Dermis lymphatic vessel endothelial cell (primary cell): Measurements from ENCODE around the gene BIRC3. TPM values are rescaled to one million over a fixed set of nuclear protein-coding genes. Genes with fewer than 3 reads are reported as not detected.

ENCODE experiments used
- total RNA-seq: library from RNA; depleted of rRNA; stranded (reverse); fragments of >200 nt; gene quantifications from 2 replicates; pipeline ENCODE4 v1.2.1, GENCODE V29; 2014

Gene BIRC3
- total RNA-seq: 1.0 and 1.3 TPM in 2 replicates

GRCh38 chr11:102317099-102317767, at the start of gene BIRC3:
BIRC3 (plus strand) TSS chr11:102317484; CDS start chr11:102324510, 7,026 bp downstream.

GRCh38 chr11:102346748-102347461, 29.6 kb downstream of the BIRC3 start, which contains the start of gene BIRC2:
BIRC2 (plus strand) TSS chr11:102347214; CDS start chr11:102349855, 2,641 bp downstream.

Other genes with a start within 250 kb of the BIRC3 start
- gene YAP1, start 207.0 kb upstream of the BIRC3 start, total RNA-seq: 87.6 and 93.5 TPM in 2 replicates
- 48.9 and 65.1 TPM in 2 replicates for gene BIRC2, start 29.7 kb downstream of the BIRC3 start, total RNA-seq
- 209 and 258 TPM in 2 replicates for gene TMEM123, start 135.3 kb downstream of the BIRC3 start, total RNA-seq
- gene MMP7, start 213.3 kb downstream of the BIRC3 start, total RNA-seq: 0.43 and 1.7 TPM in 2 replicates